IMR-90 (cell line): ENCODE measurements around the gene COL13A1. TPM values are rescaled to one million over a fixed set of nuclear protein-coding genes. Genes with fewer than 3 reads are reported as not detected.

ENCODE experiments used
- ATAC-seq: fragments of 200-7000 bp; cut with Tn5 transposase; 2 replicates; pipeline ENCODE4 v1.9.1; 2020; ENCODE audit warnings: low read depth, mild to moderate bottlenecking, moderate library complexity
- BruUV-seq: library from RNA; stranded (reverse); fragments of 400-500 nt; replicated peaks from 2 replicates; lab custom pipeline; 2021; lab: Mats Ljungman, UMichigan
- CTCF ChIA-PET: fragments of 300-600 bp; formaldehyde crosslinking; extraction: SDS; loops from one replicate; lab custom pipeline; 2021; ENCODE audit warnings: antibody characterized with exemption; lab: Yijun Ruan, JAX
- POLR2A ChIA-PET: fragments of 300-600 bp; sonication (Branson Sonifier 250); formaldehyde crosslinking; loops from one replicate; lab custom pipeline; 2022; ENCODE audit warnings: antibody characterized with exemption; ENCODE audit not compliant: unreplicated experiment; lab: Charles Lee
- DNase-seq: peaks from one replicate; pipeline ENCODE4 v3.0.0; 2013
- H2AFZ ChIP-seq: replicated peaks from 2 replicates; pipeline ENCODE3; 2013; ENCODE audit warnings: low read length, mild to moderate bottlenecking; ENCODE audit not compliant: poor library complexity
- H2AK5ac ChIP-seq: 2 replicates; pipeline ENCODE4 v1.6.1; 2013; ENCODE audit warnings: low read depth, low read length, inconsistent platforms
- H2AK9ac ChIP-seq: replicated peaks from 2 replicates; pipeline ENCODE3; 2013; ENCODE audit warnings: mild to moderate bottlenecking, low read depth, low read length, moderate library complexity; ENCODE audit not compliant: poor library complexity
- H2BK120ac ChIP-seq: 2 replicates; pipeline ENCODE4 v1.6.1; 2013; ENCODE audit warnings: low read depth, low read length, inconsistent platforms
- H2BK15ac ChIP-seq: 3 replicates; pipeline ENCODE4 v1.6.1; 2013; ENCODE audit warnings: low read depth, low read length, inconsistent platforms
- H2BK20ac ChIP-seq: 2 replicates; pipeline ENCODE4 v1.6.1; 2013; ENCODE audit warnings: low read depth, mild to moderate bottlenecking, inconsistent platforms, low read length, moderate library complexity
- H2BK5ac ChIP-seq: 2 replicates; pipeline ENCODE4 v1.6.1; 2013; ENCODE audit warnings: mild to moderate bottlenecking, low read depth, low read length, inconsistent platforms; ENCODE audit not compliant: poor library complexity, severe bottlenecking
- H3K14ac ChIP-seq: replicated peaks from 2 replicates; pipeline ENCODE4 v1.6.1; 2013; ENCODE audit warnings: low read depth, low read length, inconsistent platforms
- H3K18ac ChIP-seq: 2 replicates; pipeline ENCODE4 v1.6.1; 2013; ENCODE audit warnings: low read depth, low read length, control low read depth
- H3K23ac ChIP-seq: 2 replicates; pipeline ENCODE4 v1.6.1; 2013; ENCODE audit warnings: low read depth, low read length, inconsistent platforms
- H3K27ac ChIP-seq: 2 replicates; pipeline ENCODE4 v1.5.1; 2013; ENCODE audit warnings: mild to moderate bottlenecking, control low read depth, low read length; ENCODE audit not compliant: insufficient read depth
- H3K27me3 ChIP-seq: 2 replicates; pipeline ENCODE4 v1.6.1; 2013; ENCODE audit warnings: low read length; ENCODE audit not compliant: control insufficient read depth, insufficient read depth
- H3K36me3 ChIP-seq: 2 replicates; pipeline ENCODE4 v1.6.1; 2013; ENCODE audit warnings: low read length, mixed read lengths; ENCODE audit not compliant: control insufficient read depth, insufficient read depth
- H3K4ac ChIP-seq: 2 replicates; pipeline ENCODE4 v1.6.1; 2013; ENCODE audit warnings: low read depth, low read length, inconsistent platforms
- H3K4me1 ChIP-seq: 2 replicates; pipeline ENCODE4 v1.6.1; 2013; ENCODE audit warnings: low read length, mixed read lengths; ENCODE audit not compliant: control insufficient read depth, insufficient read depth
- H3K4me2 ChIP-seq: 2 replicates; pipeline ENCODE4 v1.6.1; 2013; ENCODE audit warnings: low read depth, mild to moderate bottlenecking, control low read depth, low read length, moderate library complexity
- H3K4me3 ChIP-seq: 2 replicates; pipeline ENCODE4 v1.5.1; 2013; ENCODE audit warnings: low read depth, mild to moderate bottlenecking, control low read depth, low read length, moderate library complexity; ENCODE audit not compliant: insufficient read depth
- H3K56ac ChIP-seq: 2 replicates; pipeline ENCODE4 v1.6.1; 2013; ENCODE audit warnings: low read length, inconsistent platforms; ENCODE audit not compliant: insufficient read depth; ENCODE audit errors: extremely low read depth
- H3K79me1 ChIP-seq, 2 experiments: 2 replicates each; pipeline ENCODE4 v1.6.1; 2013; ENCODE audit warnings: low read length in 2 of 2, inconsistent platforms in 1 of 2, low read depth in 1 of 2
- H3K9ac ChIP-seq: 2 replicates; pipeline ENCODE4 v1.6.1; 2013; ENCODE audit warnings: low read depth, low read length, control low read depth
- H3K9me1 ChIP-seq: 2 replicates; pipeline ENCODE4 v1.6.1; 2013; ENCODE audit warnings: low read length, inconsistent platforms; ENCODE audit not compliant: insufficient read depth
- H3K9me3 ChIP-seq: 2 replicates; pipeline ENCODE4 v1.6.1; 2013; ENCODE audit warnings: low read length; ENCODE audit not compliant: control insufficient read depth, insufficient read depth
- H4K20me1 ChIP-seq: 2 replicates; pipeline ENCODE4 v1.6.1; 2013; ENCODE audit warnings: low read length, inconsistent platforms; ENCODE audit not compliant: insufficient read depth
- H4K5ac ChIP-seq: 2 replicates; pipeline ENCODE4 v1.6.1; 2013; ENCODE audit warnings: mild to moderate bottlenecking, low read depth, low read length, control low read depth
- H4K8ac ChIP-seq, 2 experiments: 2 replicates each; pipeline ENCODE4 v1.6.1; 2013; ENCODE audit warnings: low read depth in 2 of 2, low read length in 2 of 2, control low read depth in 1 of 2, inconsistent platforms in 1 of 2
- H4K91ac ChIP-seq: 2 replicates; pipeline ENCODE4 v1.6.1; 2013; ENCODE audit warnings: low read depth, low read length, inconsistent platforms; ENCODE audit not compliant: insufficient read depth
- BHLHE40 ChIP-seq: fragments of 150-350 bp; IDR thresholded peaks from 2 replicates; pipeline ENCODE4 v1.6.1; 2016; ENCODE audit warnings: mild to moderate bottlenecking, low read depth, low read length
- CHD1 ChIP-seq: IDR thresholded peaks from 2 replicates; pipeline ENCODE4 v1.6.1; 2012; ENCODE audit warnings: low read depth, low read length, improper control_type of control experiment
- NFE2L2 ChIP-seq: fragments of 150-350 bp; IDR thresholded peaks from 2 replicates; pipeline ENCODE4 v1.6.1; 2016; ENCODE audit warnings: low read depth, mild to moderate bottlenecking, low read length
- POLR2A ChIP-seq: IDR thresholded peaks from 2 replicates; pipeline ENCODE4 v1.6.1; 2012; ENCODE audit warnings: mild to moderate bottlenecking, low read depth, low read length
- RCOR1 ChIP-seq: IDR thresholded peaks from 2 replicates; pipeline ENCODE4 v1.6.1; 2012; ENCODE audit warnings: mild to moderate bottlenecking, low read length, improper control_type of control experiment; ENCODE audit not compliant: insufficient replicate concordance
- RFX5 ChIP-seq: IDR thresholded peaks from 2 replicates; pipeline ENCODE4 v1.8.0; 2012; ENCODE audit warnings: low read depth, mild to moderate bottlenecking, low read length, moderate library complexity
- SMC3 ChIP-seq: fragments of 150-350 bp; IDR thresholded peaks from 2 replicates; pipeline ENCODE4 v1.6.1; 2016; ENCODE audit warnings: low read depth, mild to moderate bottlenecking, antibody characterized with exemption, low read length, moderate library complexity
- WGBS, 2 experiments: methylation state at CpG; one replicate each; pipeline versions ENCODE4 v1.1.5 to v1.1.7; 2013; ENCODE audit warnings: missing lambda C conversion rate in 2 of 2; ENCODE audit not compliant: insufficient read length in 1 of 2; ENCODE audit errors: extremely low coverage in 2 of 2; 5-methylcytosine and 5-hydroxymethylcytosine counted together
- dilution Hi-C: fragments of 300-500 bp; cut with HindIII; formaldehyde crosslinking; loops from one replicate; pipeline ENCODE4 v1.14.3; 2018; ENCODE audit warnings: low sequenced_read_pairs; ENCODE audit not compliant: unreplicated experiment
- in situ Hi-C: fragments of 300-500 bp; cut with MboI; formaldehyde crosslinking; loops from 3 replicates; pipeline ENCODE4 v1.14.3; 2019; ENCODE audit warnings: low sequenced_read_pairs, inconsistent platforms, mixed read lengths
- intact Hi-C: fragments of 100-400 bp; cut with micrococcal nuclease; formaldehyde crosslinking; loops from 2 replicates; pipeline ENCODE4 v1.10.0; 2022
- polyA plus RNA-seq, 3 experiments: library from polyadenylated mRNA; depleted of rRNA; stranded (reverse); fragments of >200 nt; gene quantifications; 2 replicates each; pipeline ENCODE4 v1.2.3, GENCODE V29; 2012; ENCODE audit warnings: low replicate concordance in 1 of 3
- total RNA-seq: library from RNA; depleted of rRNA; stranded (reverse); fragments of >200 nt; gene quantifications from 2 replicates; pipeline ENCODE4 v1.2.3, GENCODE V29; 2012
- TF ChIP-seq, protein P1 (sequence below): fragments of 150-350 bp; IDR thresholded peaks from 2 replicates; pipeline ENCODE4 v1.6.1; 2017; ENCODE audit warnings: mild to moderate bottlenecking, antibody characterized with exemption, low read length, low read depth

Gene COL13A1
- total and polyA plus RNA-seq, 2 of the 4 experiments (the other 2 are of a cell fraction), result 12.2 to 31.3 TPM

DNA sequence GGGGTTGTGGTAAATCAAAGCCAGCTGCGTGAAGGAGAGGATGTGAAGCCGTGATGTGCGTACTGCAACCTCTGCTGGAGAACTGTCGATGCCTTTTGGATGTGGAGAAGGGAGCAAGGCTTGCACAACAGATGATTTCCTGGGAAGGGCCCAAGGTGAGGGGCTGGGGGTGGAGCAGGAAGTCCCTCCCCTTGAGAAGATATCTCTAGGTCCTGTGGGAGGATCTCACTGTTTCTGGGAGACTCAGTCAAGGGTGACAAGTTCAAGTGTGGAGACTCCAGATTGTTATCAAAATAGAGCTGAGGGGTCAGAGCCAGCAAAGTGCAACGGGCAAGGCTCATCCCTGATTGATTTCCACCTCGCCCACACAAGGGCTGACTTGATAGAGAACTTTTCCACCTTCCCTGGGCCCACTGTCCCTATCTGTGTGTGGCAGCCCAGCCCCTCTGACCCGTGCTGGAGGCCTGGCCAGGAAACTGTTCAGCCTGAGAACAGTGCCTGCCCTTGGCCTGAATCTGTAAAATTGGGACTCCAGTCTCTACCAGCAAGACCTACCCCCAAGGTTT lies 55.0 kb downstream of the COL13A1 start:
- H2AK9ac ChIP-seq, result peak overlapping the region; percentile 33
- H2BK15ac ChIP-seq, result no peak overlapping the region
- no peak overlapping the region for H4K91ac ChIP-seq
- TF ChIP-seq CHD1, result no peak
- no peak for TF ChIP-seq RFX5
- TF ChIP-seq BHLHE40, result no peak
- TF ChIP-seq, protein P1, sequence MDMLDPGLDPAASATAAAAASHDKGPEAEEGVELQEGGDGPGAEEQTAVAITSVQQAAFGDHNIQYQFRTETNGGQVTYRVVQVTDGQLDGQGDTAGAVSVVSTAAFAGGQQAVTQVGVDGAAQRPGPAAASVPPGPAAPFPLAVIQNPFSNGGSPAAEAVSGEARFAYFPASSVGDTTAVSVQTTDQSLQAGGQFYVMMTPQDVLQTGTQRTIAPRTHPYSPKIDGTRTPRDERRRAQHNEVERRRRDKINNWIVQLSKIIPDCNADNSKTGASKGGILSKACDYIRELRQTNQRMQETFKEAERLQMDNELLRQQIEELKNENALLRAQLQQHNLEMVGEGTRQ, result no peak
- TF ChIP-seq RCOR1, result no peak
- no peak for TF ChIP-seq POLR2A
- TF ChIP-seq SMC3, result no peak
- TF ChIP-seq NFE2L2, result no peak
- H2BK20ac ChIP-seq, result no peak overlapping the region
- H3K23ac ChIP-seq, result no peak overlapping the region
- no peaks in the 10 kb centered on the region for H4K20me1 ChIP-seq
- no peak overlapping the region for H3K27ac ChIP-seq
- ATAC-seq (no peak), DNase-seq (no peak)
- BruUV-seq, result no TSS peak
- no peaks in the 10 kb centered on the region for H3K36me3 ChIP-seq
- no peak overlapping the region for H3K4me2 ChIP-seq
- ChIA-PET CTCF (no interaction called here), POLR2A (no interaction called here)
- no peak overlapping the region for H4K5ac ChIP-seq
- no peak overlapping the region for H3K4ac ChIP-seq
- H3K9ac ChIP-seq, result no peak overlapping the region
- peaks cover 4% of the 10 kb centered on the region; the same call in 1 of the 2 replicates for H3K4me1 ChIP-seq
- no peaks in the 10 kb centered on the region for H3K27me3 ChIP-seq
- no peak overlapping the region for H3K18ac ChIP-seq
- no peaks in the 10 kb centered on the region for H3K9me3 ChIP-seq
- H3K9me1 ChIP-seq, result 0 out of 2 replicates have a peak, but pooled peaks cover under 1% of the 10 kb centered on the region
- intact Hi-C loops, result no loop called here
- no peak overlapping the region for H2BK5ac ChIP-seq
- no peak overlapping the region for H2AK5ac ChIP-seq
- no peak overlapping the region for H3K4me3 ChIP-seq
- no peak overlapping the region for H3K14ac ChIP-seq
- H2AFZ ChIP-seq, result no peak overlapping the region
- in situ Hi-C loops, result no loop called here
- H2BK120ac ChIP-seq, result no peak overlapping the region
- no peak overlapping the region for H4K8ac ChIP-seq
- WGBS, 2 experiments, result no CpG with 5 or more reads among the region's 7 CpGs
- dilution Hi-C loops, result no loop called here
- H3K79me1 ChIP-seq, result peaks cover 13 to 47% of the 10 kb centered on the region in 2 experiments
- no peak overlapping the region for H3K56ac ChIP-seq
